HepG2 (cell line): ENCODE measurements around the gene HTR6. TPM values are rescaled to one million over a fixed set of nuclear protein-coding genes. Genes with fewer than 3 reads are reported as not detected.

ENCODE experiments used
- CAMTA2 ChIP-seq: sonication (generic); formaldehyde crosslinking; IDR thresholded peaks from 2 replicates; pipeline ENCODE4 v1.4.0; 2020; ENCODE audit warnings: mild to moderate bottlenecking, missing genetic modification reagents, borderline replicate concordance
- CCAR2 ChIP-seq: fragments of 200-400 bp; formaldehyde crosslinking; optimal IDR thresholded peaks from 2 replicates; pipeline ENCODE3; 2018; ENCODE audit warnings: low read depth, mild to moderate bottlenecking, low read length, moderate library complexity
- CEBPG ChIP-seq: IDR thresholded peaks from 2 replicates; pipeline ENCODE4 v1.6.1; 2016
- DPF2 ChIP-seq: sonication (generic); formaldehyde crosslinking; IDR thresholded peaks from 2 replicates; pipeline ENCODE4 v1.4.0; 2020; ENCODE audit warnings: mild to moderate bottlenecking, low read depth, missing genetic modification reagents, borderline replicate concordance
- ESRRA ChIP-seq: sonication (generic); formaldehyde crosslinking; IDR thresholded peaks from 2 replicates; pipeline ENCODE4 v1.5.1; 2020; ENCODE audit warnings: mild to moderate bottlenecking, low read depth, missing genetic modification reagents
- FOXK1 ChIP-seq: sonication (generic); formaldehyde crosslinking; IDR thresholded peaks from 2 replicates; pipeline ENCODE4 v1.4.0; 2020; ENCODE audit warnings: low read depth, missing genetic modification reagents, borderline replicate concordance
- HNRNPL ChIP-seq: fragments of 200-400 bp; formaldehyde crosslinking; IDR thresholded peaks from 2 replicates; pipeline ENCODE4 v1.6.1; 2017; ENCODE audit warnings: mild to moderate bottlenecking, low read depth, low read length
- HOXA5 ChIP-seq: sonication (generic); formaldehyde crosslinking; IDR thresholded peaks from 2 replicates; pipeline ENCODE4 v1.4.0; 2020; ENCODE audit warnings: missing genetic modification reagents
- KLF16 ChIP-seq, 2 experiments: sonication (generic) in 1 of 2; formaldehyde crosslinking in 1 of 2; IDR thresholded peaks; 2 replicates each; pipeline versions ENCODE4 v1.6.1 to v1.8.0; 2016 to 2023; ENCODE audit warnings: missing genetic modification reagents in 2 of 2, missing compliant biosample characterization in 1 of 2
- NKX3-1 ChIP-seq: sonication (generic); formaldehyde crosslinking; IDR thresholded peaks from 2 replicates; pipeline ENCODE4 v1.5.0; 2020; ENCODE audit warnings: missing genetic modification reagents
- NPAS2 ChIP-seq: sonication (generic); formaldehyde crosslinking; IDR thresholded peaks from 2 replicates; pipeline ENCODE4 v1.8.0; 2022; ENCODE audit warnings: mild to moderate bottlenecking, missing genetic modification reagents, borderline replicate concordance
- PTBP1 ChIP-seq: fragments of 200-400 bp; formaldehyde crosslinking; IDR thresholded peaks from 2 replicates; pipeline ENCODE4 v1.6.1; 2018; ENCODE audit warnings: low read length, low read depth; ENCODE audit not compliant: poor library complexity, severe bottlenecking
- RAD51 ChIP-seq: fragments of 450-650 bp; IDR thresholded peaks from 2 replicates; pipeline ENCODE4 v1.6.1; 2016; ENCODE audit warnings: borderline replicate concordance
- SATB2 ChIP-seq: sonication (generic); formaldehyde crosslinking; IDR thresholded peaks from 2 replicates; pipeline ENCODE4 v1.5.0; 2020; ENCODE audit warnings: missing genetic modification reagents
- SKI ChIP-seq: fragments of 450-650 bp; IDR thresholded peaks from one replicate; pipeline ENCODE4 v1.6.1; 2018; ENCODE audit warnings: mild to moderate bottlenecking; ENCODE audit not compliant: partially characterized antibody
- TBP ChIP-seq: sonication (generic); formaldehyde crosslinking; IDR thresholded peaks from 2 replicates; pipeline ENCODE4 v1.5.0; 2020; ENCODE audit warnings: missing genetic modification reagents
- ZNF205 ChIP-seq: IDR thresholded peaks from 2 replicates; pipeline ENCODE4 v1.6.1; 2018; ENCODE audit warnings: missing biosample characterization, missing genetic modification reagents
- ZNF263 ChIP-seq: sonication (generic); formaldehyde crosslinking; IDR thresholded peaks from 2 replicates; pipeline ENCODE4 v1.4.0; 2020; ENCODE audit warnings: missing genetic modification reagents
- ZNF484 ChIP-seq: sonication (generic); formaldehyde crosslinking; IDR thresholded peaks from 2 replicates; pipeline ENCODE4 v1.5.1; 2020; ENCODE audit warnings: mild to moderate bottlenecking, low read depth, missing genetic modification reagents, borderline replicate concordance
- ZNF530 ChIP-seq: sonication (generic); formaldehyde crosslinking; IDR thresholded peaks from 2 replicates; pipeline ENCODE4 v1.5.0; 2020; ENCODE audit warnings: low read depth, mild to moderate bottlenecking, missing genetic modification reagents
- ZNF589 ChIP-seq: sonication (generic); formaldehyde crosslinking; conservative IDR thresholded peaks from 2 replicates; pipeline ENCODE4 v1.8.0; 2022; ENCODE audit warnings: mild to moderate bottlenecking, moderate library complexity, missing genetic modification reagents
- polyA plus RNA-seq, 8 experiments: library from polyadenylated mRNA; depleted of rRNA in 3 of 8; stranded (reverse) in 7 of 8; unstranded in 1 of 8; fragments of >200 nt; fragmentation: Illumina TruSeq in 4 of 8; extraction: Trizol in 4 of 8; gene quantifications; 2 replicates each; pipeline versions ENCODE4 v1.2.1 to v1.2.3, GENCODE V29; 2011 to 2016; ENCODE audit warnings: low read depth in 4 of 8, missing spikeins in 1 of 8, mixed read lengths in 1 of 8; ENCODE audit not compliant: insufficient read depth in 1 of 8
- total RNA-seq, 5 experiments: library from RNA; depleted of rRNA; stranded (reverse); fragments of >200 nt; fragmentation: Illumina TruSeq; extraction: Trizol; gene quantifications; 2 replicates each; pipeline ENCODE4 v1.2.3, GENCODE V29; 2016; ENCODE audit warnings: low read depth in 1 of 5
- TF ChIP-seq, protein P1 (sequence below): sonication (generic); formaldehyde crosslinking; conservative IDR thresholded peaks from 2 replicates; pipeline ENCODE4 v1.4.0; 2020; ENCODE audit warnings: missing genetic modification reagents
- TF ChIP-seq, protein P2 (sequence below): IDR thresholded peaks from 2 replicates; pipeline ENCODE4 v1.6.1; 2012; ENCODE audit warnings: inconsistent platforms
- TF ChIP-seq, protein P3 (sequence below): sonication (generic); formaldehyde crosslinking; IDR thresholded peaks from 2 replicates; pipeline ENCODE4 v1.4.0; 2020; ENCODE audit warnings: missing genetic modification reagents
- TF ChIP-seq, protein P4 (sequence below): sonication (generic); formaldehyde crosslinking; IDR thresholded peaks from 2 replicates; pipeline ENCODE4 v1.4.0; 2020; ENCODE audit warnings: missing genetic modification reagents

The HTR6 gene
- total and polyA plus RNA-seq, 2 of the 13 experiments (the other 11 are each of a cell fraction or from before 2014, with no cell fraction given), result 0.04 TPM; not detected in 1

DNA sequence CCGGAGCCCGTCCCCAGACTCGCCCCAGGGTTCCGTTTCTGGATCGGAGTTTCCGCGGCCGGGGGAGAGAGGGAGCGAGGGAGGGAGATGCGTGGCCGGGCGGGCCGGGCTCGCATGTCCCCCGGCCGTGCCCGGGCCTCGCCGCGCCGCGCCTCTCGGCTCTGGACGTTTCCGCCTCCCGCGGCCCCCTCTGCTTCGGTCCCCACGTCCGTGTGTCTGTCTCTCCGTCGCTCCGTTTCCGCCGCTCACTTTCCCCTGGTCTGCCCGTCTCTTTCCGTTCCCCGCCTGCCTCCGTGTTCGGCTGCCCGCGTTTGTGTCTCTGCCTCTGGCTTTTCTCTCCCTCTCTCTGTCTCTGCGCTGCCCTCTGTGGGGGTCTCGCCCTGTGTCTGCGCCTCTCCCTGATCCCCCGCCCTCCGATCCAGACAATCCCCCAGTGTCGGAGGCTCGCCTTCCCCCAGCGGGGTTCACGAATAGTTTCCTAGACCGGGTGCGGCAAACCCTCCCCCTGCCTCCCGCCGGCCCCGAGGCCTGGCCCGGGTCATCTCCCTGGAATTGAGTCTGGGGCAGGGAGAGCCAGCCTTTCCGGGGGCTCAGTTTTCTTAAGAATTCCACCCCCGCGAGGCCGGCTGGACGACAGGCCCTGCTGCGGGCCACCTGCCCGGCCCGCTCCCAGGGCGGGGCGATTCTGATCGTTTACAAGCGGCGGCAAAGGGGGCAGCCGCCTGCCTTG is 19.8 kb upstream of the HTR6 start (continued):
- TF ChIP-seq RAD51 (no peak), HNRNPL (no peak), NKX3-1 (CRISPR knock-in tag) (no peak), TBP (CRISPR knock-in tag) (no peak), KLF16 (CRISPR knock-in tag; IDR thresholded peaks at IDR 0.05) (no peak), SATB2 (CRISPR knock-in tag) (no peak), ZNF484 (CRISPR knock-in tag) (no peak), ZNF589 (no peak), CCAR2 (no peak), ESRRA (CRISPR knock-in tag) (no peak), DPF2 (CRISPR knock-in tag) (no peak), SKI (no peak), HOXA5 (CRISPR knock-in tag) (no peak), CAMTA2 (CRISPR knock-in tag) (no peak), ZNF263 (no peak), ZNF205 (CRISPR knock-in tag) (no peak), NPAS2 (CRISPR knock-in tag) (no peak), CEBPG (CRISPR knock-in tag) (no peak), FOXK1 (no peak), ZNF530 (no peak), PTBP1 (no peak)
- TF ChIP-seq, protein P1, sequence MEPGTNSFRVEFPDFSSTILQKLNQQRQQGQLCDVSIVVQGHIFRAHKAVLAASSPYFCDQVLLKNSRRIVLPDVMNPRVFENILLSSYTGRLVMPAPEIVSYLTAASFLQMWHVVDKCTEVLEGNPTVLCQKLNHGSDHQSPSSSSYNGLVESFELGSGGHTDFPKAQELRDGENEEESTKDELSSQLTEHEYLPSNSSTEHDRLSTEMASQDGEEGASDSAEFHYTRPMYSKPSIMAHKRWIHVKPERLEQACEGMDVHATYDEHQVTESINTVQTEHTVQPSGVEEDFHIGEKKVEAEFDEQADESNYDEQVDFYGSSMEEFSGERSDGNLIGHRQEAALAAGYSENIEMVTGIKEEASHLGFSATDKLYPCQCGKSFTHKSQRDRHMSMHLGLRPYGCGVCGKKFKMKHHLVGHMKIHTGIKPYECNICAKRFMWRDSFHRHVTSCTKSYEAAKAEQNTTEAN (CRISPR knock-in tag), result no peak
- TF ChIP-seq, protein P2, sequence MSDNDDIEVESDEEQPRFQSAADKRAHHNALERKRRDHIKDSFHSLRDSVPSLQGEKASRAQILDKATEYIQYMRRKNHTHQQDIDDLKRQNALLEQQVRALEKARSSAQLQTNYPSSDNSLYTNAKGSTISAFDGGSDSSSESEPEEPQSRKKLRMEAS, result no peak
- TF ChIP-seq, protein P3, sequence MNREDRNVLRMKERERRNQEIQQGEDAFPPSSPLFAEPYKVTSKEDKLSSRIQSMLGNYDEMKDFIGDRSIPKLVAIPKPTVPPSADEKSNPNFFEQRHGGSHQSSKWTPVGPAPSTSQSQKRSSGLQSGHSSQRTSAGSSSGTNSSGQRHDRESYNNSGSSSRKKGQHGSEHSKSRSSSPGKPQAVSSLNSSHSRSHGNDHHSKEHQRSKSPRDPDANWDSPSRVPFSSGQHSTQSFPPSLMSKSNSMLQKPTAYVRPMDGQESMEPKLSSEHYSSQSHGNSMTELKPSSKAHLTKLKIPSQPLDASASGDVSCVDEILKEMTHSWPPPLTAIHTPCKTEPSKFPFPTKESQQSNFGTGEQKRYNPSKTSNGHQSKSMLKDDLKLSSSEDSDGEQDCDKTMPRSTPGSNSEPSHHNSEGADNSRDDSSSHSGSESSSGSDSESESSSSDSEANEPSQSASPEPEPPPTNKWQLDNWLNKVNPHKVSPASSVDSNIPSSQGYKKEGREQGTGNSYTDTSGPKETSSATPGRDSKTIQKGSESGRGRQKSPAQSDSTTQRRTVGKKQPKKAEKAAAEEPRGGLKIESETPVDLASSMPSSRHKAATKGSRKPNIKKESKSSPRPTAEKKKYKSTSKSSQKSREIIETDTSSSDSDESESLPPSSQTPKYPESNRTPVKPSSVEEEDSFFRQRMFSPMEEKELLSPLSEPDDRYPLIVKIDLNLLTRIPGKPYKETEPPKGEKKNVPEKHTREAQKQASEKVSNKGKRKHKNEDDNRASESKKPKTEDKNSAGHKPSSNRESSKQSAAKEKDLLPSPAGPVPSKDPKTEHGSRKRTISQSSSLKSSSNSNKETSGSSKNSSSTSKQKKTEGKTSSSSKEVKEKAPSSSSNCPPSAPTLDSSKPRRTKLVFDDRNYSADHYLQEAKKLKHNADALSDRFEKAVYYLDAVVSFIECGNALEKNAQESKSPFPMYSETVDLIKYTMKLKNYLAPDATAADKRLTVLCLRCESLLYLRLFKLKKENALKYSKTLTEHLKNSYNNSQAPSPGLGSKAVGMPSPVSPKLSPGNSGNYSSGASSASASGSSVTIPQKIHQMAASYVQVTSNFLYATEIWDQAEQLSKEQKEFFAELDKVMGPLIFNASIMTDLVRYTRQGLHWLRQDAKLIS (CRISPR knock-in tag), result no peak
- TF ChIP-seq, protein P4, sequence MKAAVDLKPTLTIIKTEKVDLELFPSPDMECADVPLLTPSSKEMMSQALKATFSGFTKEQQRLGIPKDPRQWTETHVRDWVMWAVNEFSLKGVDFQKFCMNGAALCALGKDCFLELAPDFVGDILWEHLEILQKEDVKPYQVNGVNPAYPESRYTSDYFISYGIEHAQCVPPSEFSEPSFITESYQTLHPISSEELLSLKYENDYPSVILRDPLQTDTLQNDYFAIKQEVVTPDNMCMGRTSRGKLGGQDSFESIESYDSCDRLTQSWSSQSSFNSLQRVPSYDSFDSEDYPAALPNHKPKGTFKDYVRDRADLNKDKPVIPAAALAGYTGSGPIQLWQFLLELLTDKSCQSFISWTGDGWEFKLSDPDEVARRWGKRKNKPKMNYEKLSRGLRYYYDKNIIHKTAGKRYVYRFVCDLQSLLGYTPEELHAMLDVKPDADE (CRISPR knock-in tag), result no peak
